WTC11 (cell line): ENCODE data around the gene RBM10.

Experiments
- ATF2 ChIP-seq: sonication (generic); formaldehyde crosslinking; IDR thresholded peaks from 2 replicates; pipeline ENCODE4 v1.8.1; 2022; ENCODE audit warnings: low read depth, missing genetic modification reagents, borderline replicate concordance
- ATF3 ChIP-seq: sonication (generic); formaldehyde crosslinking; conservative IDR thresholded peaks from 2 replicates; pipeline ENCODE4 v1.8.1; 2022; ENCODE audit warnings: mild to moderate bottlenecking, missing genetic modification reagents
- CTCF ChIP-seq: fragments of 200-600 bp; IDR thresholded peaks from 2 replicates; pipeline ENCODE4 v1.8.0; 2022; ENCODE audit warnings: antibody characterized with exemption
- GABPB1 ChIP-seq: sonication (generic); formaldehyde crosslinking; IDR thresholded peaks from 2 replicates; pipeline ENCODE4 v1.8.1; 2023; ENCODE audit warnings: mild to moderate bottlenecking, missing genetic modification reagents
- MAX ChIP-seq: sonication (generic); formaldehyde crosslinking; IDR thresholded peaks from 2 replicates; pipeline ENCODE4 v1.8.0; 2022; ENCODE audit warnings: mild to moderate bottlenecking, missing genetic modification reagents
- MLX ChIP-seq: sonication (generic); formaldehyde crosslinking; IDR thresholded peaks from 2 replicates; pipeline ENCODE4 v1.8.1; 2023; ENCODE audit warnings: mild to moderate bottlenecking, missing genetic modification reagents, moderate library complexity
- ZNF232 ChIP-seq: sonication (generic); formaldehyde crosslinking; IDR thresholded peaks from 2 replicates; pipeline ENCODE4 v1.8.0; 2022; ENCODE audit warnings: mild to moderate bottlenecking, missing genetic modification reagents
- ZNF532 ChIP-seq: fragments of 250-450 bp; sonication (Bioruptor Pico); IDR thresholded peaks from 2 replicates; pipeline ENCODE4 v1.9.0; 2021; ENCODE audit warnings: mild to moderate bottlenecking, borderline replicate concordance

- no peak for TF ChIP-seq CTCF
- no peak for TF ChIP-seq MLX (CRISPR knock-in tag)
- no peak for TF ChIP-seq ZNF532
- TF ChIP-seq ATF3 (CRISPR knock-in tag) = no peak
- TF ChIP-seq MAX (CRISPR knock-in tag) = no peak
- no peak for TF ChIP-seq ZNF232 (CRISPR knock-in tag)
- no peak for TF ChIP-seq GABPB1 (CRISPR knock-in tag)
- no peak for TF ChIP-seq ATF2 (CRISPR knock-in tag)
Observed at GRCh38 chrX:47210661-47211425, 65.8 kb downstream of the RBM10 start.
